RWPE1 (cell line): Measurements from ENCODE around the gene ORAI1.
"Not testable (repeated sequence)": the region's sequence is repeated elsewhere in the genome, so short reads cannot be mapped to it uniquely, and the experiment has no call there.

ENCODE experiments used
- CTCF ChIA-PET: fragments of 350-600 bp; sonication (Branson Sonifier 250); formaldehyde crosslinking; extraction: SDS; loops from one replicate; lab custom pipeline; 2021; lab: Yijun Ruan, JAX
- POLR2A ChIA-PET: fragments of 400-600 bp; formaldehyde crosslinking; extraction: SDS; loops from one replicate; lab custom pipeline; 2020; ENCODE audit warnings: antibody characterized with exemption; ENCODE audit not compliant: low non-redundant PET; lab: Yijun Ruan, JAX
- DNase-seq: peaks from one replicate; pipeline ENCODE4 v3.0.0; 2012; ENCODE audit warnings: low spot score
- H3K27ac ChIP-seq: fragments of 450-650 bp; 2 replicates; pipeline ENCODE4 v1.5.1; 2017
- CTCF ChIP-seq: fragments of 450-650 bp; conservative IDR thresholded peaks from 2 replicates; pipeline ENCODE4 v1.5.1; 2017; ENCODE audit warnings: low read depth, mild to moderate bottlenecking

ORAI1 gene

DNA sequence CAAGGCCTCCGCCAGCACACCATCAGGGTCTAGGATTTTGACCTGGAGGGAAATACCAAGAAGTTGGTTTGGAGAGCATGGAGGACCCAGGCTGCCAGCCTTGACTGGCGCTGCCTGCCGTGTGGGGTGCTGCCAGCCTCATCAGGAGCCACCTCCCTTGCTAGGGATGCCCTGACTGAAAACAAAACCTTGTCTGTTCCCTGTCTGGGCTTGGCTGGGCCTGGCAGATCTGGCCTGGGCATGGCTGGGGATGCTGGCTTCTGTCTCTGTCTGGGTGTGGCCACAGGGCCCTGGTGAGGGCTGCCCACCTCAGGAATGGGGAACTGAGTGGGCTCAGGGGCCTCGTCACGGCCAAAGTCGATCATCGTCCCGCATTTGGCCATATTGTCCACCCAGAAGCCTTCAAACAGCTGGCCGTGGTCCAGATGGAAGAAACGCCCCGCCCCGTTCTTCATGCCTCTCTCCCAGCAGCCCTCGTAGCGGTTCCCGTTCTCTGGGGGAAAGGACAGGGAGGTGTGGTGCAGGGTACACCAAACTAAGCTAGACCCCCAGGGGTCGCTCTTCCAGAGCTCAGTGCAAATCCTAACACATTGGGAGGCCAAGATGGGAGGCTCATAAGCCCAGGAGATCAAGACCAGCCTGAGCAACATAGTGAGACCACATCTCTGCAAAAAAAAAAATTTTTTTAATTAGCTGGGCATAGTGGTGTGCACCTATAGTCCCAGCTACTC is 26.6 kb downstream of the ORAI1 start:
- ChIA-PET POLR2A (interaction anchor here (0.6 kb wide), 1 partner anchor 53 kb away, joined by 4 read pairs; no protein-coding TSS in a partner anchor), CTCF (interaction anchor here (0.8 kb wide), 1 partner anchor 9 kb away, joined by 3 read pairs; no protein-coding TSS in a partner anchor)
- no peak for DNase-seq
- TF ChIP-seq CTCF, result no peak
- peak overlapping the region; percentile 55 for H3K27ac ChIP-seq

GRCh38 chr12:121653999-121654398 is 27.7 kb downstream of the ORAI1 start:
- DNase-seq, result no peak
- ChIA-PET POLR2A (no interaction called here), CTCF (interaction anchor here (0.8 kb wide), 1 partner anchor 8 kb away, joined by 3 read pairs; no protein-coding TSS in a partner anchor)
- no peak for TF ChIP-seq CTCF
- no peak overlapping the region for H3K27ac ChIP-seq

DNA sequence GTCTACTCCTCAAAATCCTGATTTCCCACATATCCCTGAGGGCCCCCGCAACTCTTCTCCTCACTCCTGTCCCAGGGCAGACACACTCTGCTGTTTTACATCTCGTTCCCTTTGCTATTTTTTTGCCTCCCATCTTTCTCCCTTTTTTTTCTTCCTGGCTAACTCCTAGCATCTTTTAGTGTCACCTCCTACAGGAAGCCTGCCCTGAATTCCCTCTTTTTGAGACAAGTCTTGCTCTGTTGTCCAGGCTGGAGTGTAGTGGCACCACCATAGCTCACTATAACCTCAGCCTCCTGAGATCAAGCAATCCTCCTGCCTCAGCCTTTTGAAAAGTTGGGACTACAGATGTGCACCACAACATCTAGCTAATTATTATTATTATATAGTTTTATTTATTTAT is 29.8 kb downstream of the ORAI1 start:
- DNase-seq, result no peak
- H3K27ac ChIP-seq, result no peak overlapping the region
- TF ChIP-seq CTCF, result no peak
- ChIA-PET CTCF (no interaction called here), POLR2A (no interaction called here)

DNA sequence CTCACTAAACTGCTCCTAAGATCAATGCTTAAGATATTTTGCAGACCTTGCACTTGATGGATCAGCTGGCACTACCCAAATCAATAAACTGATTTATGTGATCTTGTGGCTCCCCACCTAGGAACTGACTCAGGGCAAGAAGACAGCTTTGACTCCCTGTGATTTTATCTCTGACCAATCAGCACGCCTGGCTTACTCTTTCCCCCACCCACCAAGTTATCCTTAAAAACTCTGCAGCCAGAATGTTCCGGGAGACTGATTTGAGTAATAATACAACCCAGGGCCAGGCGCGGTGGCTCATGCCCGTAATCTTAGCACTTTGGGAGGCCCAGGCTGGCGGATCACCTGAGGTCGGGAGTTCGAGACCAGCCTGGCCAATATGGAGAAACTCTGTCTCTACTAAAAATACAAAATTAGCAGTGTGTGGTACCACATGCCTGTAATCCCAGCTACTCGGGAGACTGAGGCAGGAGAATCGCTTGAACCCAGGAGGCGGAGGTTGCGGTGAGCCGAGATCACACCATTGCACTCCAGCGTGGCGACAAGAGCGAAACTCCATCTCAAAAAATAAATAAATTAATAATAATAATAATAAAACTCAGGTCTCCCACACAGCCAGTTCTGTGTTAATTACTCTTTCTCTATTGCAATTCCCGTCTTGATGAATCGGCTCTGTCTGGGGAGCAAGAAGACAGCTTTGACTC is 31.1 kb downstream of the ORAI1 start:
- H3K27ac ChIP-seq, result no peak overlapping the region

DNA sequence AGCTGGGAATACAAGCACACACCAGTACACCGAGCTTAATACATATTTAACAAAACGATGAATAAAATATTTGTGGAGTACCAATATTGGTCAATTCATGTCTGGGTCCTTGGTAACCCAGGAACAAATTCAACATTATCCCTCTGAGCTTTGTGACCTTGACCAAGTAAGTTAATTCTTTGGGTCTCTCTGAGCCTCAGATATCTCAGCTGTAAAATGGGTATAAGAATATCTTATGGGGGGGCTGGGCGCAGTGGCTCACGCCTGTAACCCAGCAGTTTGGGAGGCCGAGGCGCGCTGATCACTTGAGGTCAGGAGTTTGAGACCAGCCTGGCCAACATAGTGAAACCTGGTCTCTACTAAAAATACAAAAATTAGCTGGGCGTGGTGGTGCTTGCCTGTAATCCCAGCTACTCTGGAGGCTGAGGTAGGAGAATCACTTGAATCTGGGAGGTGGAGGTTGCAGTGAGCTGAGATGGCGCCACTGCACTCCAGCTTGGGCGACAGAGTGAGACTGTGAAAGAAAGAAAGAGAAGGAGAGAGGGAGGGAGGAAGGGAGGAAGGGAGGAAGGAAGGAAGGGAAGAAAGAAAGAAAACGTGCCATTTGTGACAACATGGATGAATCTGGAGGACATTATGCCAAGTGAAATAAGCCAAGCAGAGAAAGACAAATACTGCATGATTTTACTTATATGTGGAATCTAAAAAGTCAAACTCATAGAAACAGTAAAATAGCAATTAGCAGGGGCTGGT is 35.2 kb downstream of the ORAI1 start:
- H3K27ac ChIP-seq, DNase-seq, POLR2A ChIA-PET: not testable (repeated sequence)
- CTCF ChIA-PET, result interaction anchor here (1.1 kb wide), 1 partner anchor 109 kb away, joined by 4 read pairs; no protein-coding TSS in a partner anchor

More for the DNA sequence above, 31.1 kb downstream of the ORAI1 start:
- no peak for TF ChIP-seq CTCF
- POLR2A ChIA-PET, result no interaction called here
- no peak for DNase-seq
- CTCF ChIA-PET, result no interaction called here

DNA sequence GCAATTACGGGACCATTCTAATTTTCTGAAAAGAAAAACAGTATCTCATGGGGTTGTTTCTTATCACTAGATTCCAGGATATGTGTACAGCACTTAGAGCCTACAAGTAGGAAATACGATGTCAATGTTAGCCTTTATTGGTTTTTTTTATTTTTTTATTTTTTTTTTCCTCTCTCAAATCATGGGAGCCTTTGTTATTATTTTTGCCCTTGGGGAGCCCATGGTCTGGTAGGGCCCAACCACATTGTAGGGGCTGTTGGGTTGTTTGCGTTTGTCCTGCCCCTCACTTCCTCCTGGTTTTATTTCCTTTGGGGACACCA is 37.2 kb downstream of the ORAI1 start:
- DNase-seq, result no peak
- ChIA-PET CTCF (no interaction called here), POLR2A (no interaction called here)
- TF ChIP-seq CTCF, result no peak
- H3K27ac ChIP-seq, result no peak overlapping the region

DNA sequence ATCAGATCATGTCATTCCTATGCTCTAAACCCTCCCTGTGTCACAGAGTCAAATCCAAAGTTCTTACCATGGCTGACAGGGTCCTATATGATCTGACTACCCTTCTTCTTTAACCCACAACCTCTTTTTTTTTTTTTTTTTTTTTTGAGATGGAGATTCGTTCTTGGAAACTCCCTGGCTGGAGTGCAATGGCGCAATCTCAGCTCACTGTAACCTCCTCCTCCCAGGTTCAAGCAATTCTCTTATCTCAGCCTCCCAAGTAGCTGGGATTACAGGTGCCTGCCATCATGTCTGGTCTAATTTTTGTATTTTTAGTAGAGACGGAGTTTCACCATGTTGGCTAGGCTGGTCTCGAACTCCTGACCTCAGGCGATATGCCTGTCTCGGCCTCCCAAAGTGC is 40.5 kb downstream of the ORAI1 start:
- CTCF ChIA-PET, H3K27ac ChIP-seq, DNase-seq: not testable (repeated sequence)
- POLR2A ChIA-PET, result interaction anchor here (0.7 kb wide), 1 partner anchor 8 kb away, joined by 11 read pairs; no protein-coding TSS in a partner anchor
